Measurements from ENCODE around the gene SHFL.
A peak's percentile ranks its signal among the peaks of the same experiment; 100 is the strongest.

SHFL gene

GRCh38 chr19:10085641-10086590 is at the start of gene SHFL:
Gene SHFL (plus strand): TSS chr19:10086317. CDS start chr19:10086428, 111 bp downstream.
- DNase-seq = peak; percentile 84

DNA sequence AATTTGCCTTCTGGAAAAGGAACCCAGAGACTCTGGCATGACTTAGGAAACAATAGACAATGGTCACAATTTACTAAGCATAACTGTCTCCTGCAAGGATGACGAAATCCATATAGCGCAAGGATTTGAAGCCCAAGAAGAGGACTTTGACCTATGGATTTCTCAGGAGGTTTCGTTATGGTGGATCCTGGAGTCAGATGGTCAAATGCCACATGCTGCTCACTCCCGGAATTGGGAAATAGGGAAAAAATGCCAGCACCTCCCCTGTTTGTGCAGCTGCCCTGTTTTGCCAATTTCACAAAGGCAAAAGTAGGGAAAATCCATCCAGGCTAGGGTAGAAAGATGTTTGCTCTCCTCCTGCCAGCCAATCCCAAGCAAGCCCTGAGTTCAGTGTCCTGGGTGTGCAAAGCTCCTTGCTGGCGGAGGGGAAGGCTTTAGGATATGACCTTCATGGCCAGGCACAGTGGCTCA is 49.5 kb upstream of the SHFL start:
- DNase-seq = no peak

DNA sequence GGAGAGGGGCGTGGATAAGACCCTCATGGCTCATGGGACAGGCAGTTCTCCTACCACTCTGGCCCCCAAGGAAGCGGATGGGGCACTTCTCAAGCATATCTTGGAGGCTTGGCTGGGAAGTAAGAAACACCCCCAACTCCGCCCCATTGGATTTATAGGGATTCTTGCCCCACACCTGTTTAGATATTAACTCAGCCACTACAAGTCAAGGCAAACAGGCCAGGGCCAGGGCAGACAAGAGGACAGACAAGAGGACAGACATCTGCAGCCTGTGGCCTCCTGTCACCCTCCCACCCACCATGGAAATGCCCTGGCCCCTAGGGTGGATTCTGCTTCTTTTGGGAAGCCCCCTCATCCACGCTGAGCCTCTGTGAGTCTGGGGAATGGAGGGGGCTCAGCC is 48.8 kb upstream of the SHFL start:
- DNase-seq = no peak

- DNase-seq = no peak
These were observed 48.3 kb upstream of the SHFL start for GRCh38 chr19:10037809-10038208.

GRCh38 chr19:10043286-10043927 is 42.7 kb upstream of the SHFL start:
- no peak for DNase-seq

DNA sequence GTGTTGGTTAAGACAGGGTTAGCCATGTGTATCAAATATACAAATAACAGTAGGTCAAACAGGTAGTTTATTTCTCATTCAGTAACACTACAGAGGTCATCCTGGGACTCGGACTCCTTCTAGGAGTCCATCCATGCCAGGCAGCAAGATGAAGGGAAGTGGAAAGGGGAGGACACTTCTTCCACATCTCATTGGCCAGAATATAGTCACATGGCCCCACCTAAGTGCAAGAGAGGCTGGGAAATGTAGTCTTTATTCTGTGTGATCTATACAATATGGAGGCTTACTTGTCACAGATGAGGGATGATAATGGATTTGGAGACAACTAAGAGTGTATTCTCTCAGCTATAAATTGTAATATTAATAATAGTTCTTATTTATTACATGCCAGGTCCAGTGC is 41.7 kb upstream of the SHFL start:
- DNase-seq = no peak

- DNase-seq = no peak
These were observed 40.7 kb upstream of the SHFL start for GRCh38 chr19:10045371-10045770.

- DNase-seq = no peak
These were observed 36.5 kb upstream of the SHFL start for GRCh38 chr19:10049626-10050025.

DNA sequence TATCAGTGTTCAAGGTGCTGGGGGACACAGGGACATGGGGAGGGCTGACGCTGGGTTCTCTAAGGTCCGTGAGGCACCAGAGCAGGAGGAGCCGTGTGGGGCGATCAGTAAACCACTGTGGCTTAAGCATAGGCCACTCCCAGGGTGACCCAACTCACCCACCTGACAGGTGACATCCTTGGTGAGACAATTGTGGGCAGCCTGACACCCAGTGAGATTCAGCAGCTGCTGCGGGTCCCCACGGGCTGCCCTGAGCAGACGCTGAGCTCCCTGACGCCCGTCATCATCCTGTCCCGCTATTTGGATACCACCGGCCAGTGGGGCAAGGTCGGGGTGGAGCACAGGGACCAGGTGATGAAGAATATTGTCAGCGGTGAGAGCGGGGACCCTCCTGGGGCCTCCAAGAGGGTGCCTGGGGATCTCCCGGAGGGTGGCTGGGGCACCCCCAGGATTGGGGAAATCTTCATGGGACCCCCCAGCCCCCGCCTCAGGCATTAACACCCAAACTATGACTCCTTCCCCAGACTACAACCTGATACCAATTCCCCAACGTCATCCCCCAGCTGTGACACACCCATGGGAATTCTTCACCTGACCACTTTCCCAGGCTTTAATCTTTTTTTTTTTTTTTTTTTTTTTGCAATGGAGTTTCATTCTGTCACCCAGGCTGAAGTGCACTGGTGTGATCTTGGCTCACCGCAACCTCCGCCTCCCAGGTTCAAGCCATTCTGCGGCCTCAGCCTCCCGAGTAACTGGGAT is 33.3 kb upstream of the SHFL start:
- no peak for DNase-seq

GRCh38 chr19:10061717-10062310 is 24.3 kb upstream of the SHFL start:
- no peak for DNase-seq

DNA sequence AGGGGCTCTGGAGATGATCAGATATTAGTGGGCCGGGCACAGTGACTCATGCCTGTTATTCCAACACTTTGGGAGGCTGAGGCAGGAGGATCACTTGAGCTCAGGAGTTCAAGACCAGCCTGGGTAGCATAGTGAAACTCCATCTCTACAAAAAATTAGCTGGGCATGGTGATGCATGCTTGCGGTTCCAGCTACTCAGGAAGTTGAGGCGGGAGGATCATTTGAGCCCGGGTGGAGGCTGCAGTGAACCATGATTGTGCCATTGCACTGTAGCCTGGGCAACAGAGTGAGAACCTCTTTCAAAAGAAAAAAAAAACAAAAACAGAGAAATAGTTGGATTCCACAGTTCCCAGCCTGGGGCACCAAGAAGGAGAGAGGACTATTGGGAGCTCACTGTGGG is 17.9 kb upstream of the SHFL start:
- no peak for DNase-seq

DNA sequence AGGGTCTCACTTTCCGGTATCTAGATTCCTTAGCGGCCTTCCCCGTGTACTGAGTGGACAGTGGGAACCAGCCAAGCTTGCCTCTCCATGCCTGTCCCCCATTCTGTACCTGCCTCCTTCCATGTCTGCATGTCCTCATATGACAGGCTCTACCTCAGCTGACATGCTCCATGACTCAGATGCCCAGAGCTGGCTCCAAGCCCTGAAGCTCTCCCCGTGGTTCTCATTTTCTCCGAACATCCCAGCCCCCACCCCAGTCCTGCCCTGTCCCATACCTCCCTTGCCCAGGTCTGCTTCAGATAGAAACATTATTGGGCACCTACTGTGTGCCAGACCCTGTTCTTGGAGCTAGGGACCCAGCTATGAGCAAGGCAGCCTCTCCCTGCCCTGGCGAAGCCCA is 17.1 kb upstream of the SHFL start:
- no peak for DNase-seq

- DNase-seq = no peak
These were observed 15.2 kb upstream of the SHFL start for GRCh38 chr19:10070730-10071446.

- DNase-seq = peak; percentile 59
These were observed 12.0 kb upstream of the SHFL start for GRCh38 chr19:10074153-10074552.

- no peak for DNase-seq
These were observed 9.6 kb upstream of the SHFL start for GRCh38 chr19:10076535-10076934.

- DNase-seq = no peak
These were observed 7.8 kb upstream of the SHFL start for GRCh38 chr19:10078329-10078728.

- no peak for DNase-seq
These were observed 7.1 kb upstream of the SHFL start for GRCh38 chr19:10079031-10079453.

DNA sequence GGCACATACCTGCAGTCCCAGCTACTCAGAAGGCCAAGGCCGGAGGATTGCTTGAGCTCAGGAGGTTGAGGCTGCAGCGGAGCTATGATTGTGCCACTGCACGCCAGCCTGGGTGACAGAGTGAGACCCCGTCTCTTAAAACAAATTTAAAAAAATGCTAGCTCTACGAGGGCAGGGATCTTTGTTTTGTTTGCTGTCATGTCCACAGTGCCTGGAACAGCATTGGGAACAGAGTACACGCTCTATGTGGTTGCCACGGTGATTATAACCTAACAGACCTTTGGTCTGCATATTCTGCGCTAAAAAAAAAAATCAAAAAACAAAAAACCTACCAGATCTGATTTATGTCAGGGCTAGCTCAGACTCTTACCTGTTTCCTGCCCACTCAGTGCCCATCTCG is 2.2 kb upstream of the SHFL start:
- no peak for DNase-seq

DNA sequence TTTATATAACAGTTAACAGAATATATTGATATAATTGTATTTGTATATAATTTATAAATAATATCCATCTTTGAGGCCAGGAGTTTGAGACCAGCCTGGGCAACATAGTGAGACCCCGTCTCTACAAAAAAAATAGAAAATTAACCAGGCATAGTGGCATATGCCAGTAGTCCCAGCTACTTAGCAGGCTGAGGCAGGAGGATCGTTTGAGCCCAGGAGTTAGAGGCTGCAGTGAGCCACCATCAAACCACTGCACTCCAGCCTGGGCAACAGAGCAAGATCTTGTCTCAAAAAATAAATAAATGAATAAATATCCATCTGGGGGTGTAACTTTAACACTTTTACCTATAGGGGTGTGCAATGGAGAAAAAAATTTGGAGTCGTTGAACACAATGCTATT is 1.3 kb upstream of the SHFL start:
- DNase-seq = no peak

DNA sequence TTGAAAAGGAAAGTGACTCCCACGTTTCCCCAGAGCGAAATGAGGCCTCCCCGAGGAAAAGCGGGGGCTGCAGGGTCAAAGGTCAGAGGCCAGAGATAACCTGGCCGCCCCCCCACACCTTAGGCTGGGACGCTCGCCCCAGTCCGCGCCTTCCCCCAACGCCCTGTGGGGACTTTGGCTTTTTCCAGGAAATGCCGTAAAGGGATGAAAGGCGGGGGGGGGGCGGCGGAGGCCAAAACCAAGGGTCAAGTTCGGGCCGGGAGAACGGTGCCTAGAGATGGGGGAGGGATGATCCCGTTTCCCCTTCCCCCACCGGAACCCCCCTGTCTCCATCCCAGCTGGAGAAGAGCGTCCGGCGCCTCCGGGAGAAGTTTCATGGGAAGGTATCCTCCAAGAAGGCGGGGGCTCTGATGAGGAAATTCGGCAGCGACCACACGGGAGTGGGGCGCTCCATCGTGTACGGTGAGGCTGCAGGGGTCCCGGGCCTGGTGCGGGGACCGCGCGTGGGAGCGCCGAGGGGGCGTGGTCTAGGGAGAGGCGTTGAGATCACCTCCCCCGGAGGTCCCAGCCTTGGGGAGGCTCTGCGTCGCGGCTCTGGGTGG is 575 bp downstream of the SHFL start:
- DNase-seq = peak; percentile 49

DNA sequence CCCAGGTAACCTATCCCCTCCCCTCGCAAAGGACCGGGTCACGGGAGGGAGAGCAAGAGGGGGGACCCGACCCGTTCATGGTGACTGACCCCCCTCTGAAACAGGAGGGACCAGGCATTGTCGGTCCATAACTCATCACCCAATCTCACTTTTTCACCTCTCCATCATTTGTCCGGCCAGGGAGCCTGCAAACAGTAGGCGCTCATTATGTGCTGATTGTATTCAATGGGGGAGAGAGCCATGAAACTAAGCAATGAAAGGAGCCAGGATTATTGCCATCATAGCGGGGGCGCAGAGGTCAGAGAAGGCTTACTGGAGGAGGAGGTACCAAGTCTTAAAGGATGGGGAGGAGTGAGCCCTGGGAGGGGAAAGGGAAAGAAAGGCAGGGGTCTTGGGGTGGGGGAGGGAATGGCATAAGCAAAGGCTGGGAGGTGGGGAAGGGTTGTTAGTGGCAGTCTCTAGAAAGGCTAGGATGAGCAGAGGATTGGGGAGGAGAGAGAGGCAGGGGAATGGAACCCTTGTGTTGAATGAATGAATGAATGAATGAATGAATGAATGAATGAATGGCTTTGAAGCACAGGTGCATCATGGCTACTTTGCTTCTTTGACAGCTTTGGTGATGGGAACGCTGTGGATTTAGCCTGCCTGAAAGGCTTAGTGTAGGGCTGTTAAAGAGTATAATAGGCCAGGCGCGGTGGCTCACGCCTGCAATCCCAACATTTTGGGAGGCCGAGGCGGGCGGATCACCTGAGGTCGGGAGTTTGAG is 1.4 kb downstream of the SHFL start:
- no peak for DNase-seq

All from activated naive CD4-positive, alpha-beta T cell treated with Interleukin-2 at 50 U/mL for 16 hours (primary cell).